ENCODE data around the gene INHA.

DNA sequence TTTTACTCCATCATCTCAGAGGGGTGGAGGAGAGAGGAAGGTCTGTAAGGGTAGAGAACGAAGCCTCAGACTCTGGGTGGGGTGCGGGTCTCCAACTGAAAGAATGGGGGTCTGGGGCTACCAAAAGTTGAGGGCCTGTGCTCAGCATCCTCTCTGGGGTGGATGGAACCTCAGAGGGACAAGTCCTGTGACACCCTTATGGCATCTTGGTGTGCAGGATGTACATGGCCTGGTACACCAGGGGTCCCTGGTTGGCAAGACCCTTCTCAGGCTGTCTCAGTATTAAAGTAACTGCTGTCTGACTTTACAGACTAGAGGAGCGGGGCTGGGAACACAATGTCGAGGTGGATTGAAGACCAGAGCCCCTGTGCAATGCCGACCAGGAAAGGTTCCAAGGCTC lies 53.1 kb downstream of the INHA start:
- TF ChIP-seq EP300 (IDR thresholded peaks at IDR 0.05) = no peak
- TF ChIP-seq, protein P1, sequence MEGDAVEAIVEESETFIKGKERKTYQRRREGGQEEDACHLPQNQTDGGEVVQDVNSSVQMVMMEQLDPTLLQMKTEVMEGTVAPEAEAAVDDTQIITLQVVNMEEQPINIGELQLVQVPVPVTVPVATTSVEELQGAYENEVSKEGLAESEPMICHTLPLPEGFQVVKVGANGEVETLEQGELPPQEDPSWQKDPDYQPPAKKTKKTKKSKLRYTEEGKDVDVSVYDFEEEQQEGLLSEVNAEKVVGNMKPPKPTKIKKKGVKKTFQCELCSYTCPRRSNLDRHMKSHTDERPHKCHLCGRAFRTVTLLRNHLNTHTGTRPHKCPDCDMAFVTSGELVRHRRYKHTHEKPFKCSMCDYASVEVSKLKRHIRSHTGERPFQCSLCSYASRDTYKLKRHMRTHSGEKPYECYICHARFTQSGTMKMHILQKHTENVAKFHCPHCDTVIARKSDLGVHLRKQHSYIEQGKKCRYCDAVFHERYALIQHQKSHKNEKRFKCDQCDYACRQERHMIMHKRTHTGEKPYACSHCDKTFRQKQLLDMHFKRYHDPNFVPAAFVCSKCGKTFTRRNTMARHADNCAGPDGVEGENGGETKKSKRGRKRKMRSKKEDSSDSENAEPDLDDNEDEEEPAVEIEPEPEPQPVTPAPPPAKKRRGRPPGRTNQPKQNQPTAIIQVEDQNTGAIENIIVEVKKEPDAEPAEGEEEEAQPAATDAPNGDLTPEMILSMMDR (IDR thresholded peaks at IDR 0.05) = no peak
- TF ChIP-seq POLR2AphosphoS5 (IDR thresholded peaks at IDR 0.05) = no peak
- no peak for TF ChIP-seq POLR2A (IDR thresholded peaks at IDR 0.05)
